HepG2 (cell line): Measurements from ENCODE around the gene SRPRB. TPM values are rescaled to one million over a fixed set of nuclear protein-coding genes. Genes with fewer than 3 reads are reported as not detected.

Source experiments
- GATAD1 ChIP-seq: IDR thresholded peaks from 2 replicates; pipeline ENCODE4 v1.6.1; 2016; ENCODE audit warnings: missing genetic modification reagents, missing compliant biosample characterization
- IRF1 ChIP-seq: sonication (generic); formaldehyde crosslinking; IDR thresholded peaks from 2 replicates; pipeline ENCODE4 v1.4.0; 2020; ENCODE audit warnings: low read depth, mild to moderate bottlenecking, missing genetic modification reagents
- MLXIP ChIP-seq: sonication (generic); formaldehyde crosslinking; IDR thresholded peaks from 2 replicates; pipeline ENCODE4 v1.9.0; 2021; ENCODE audit warnings: missing genetic modification reagents, borderline replicate concordance
- NAIF1 ChIP-seq: sonication (generic); formaldehyde crosslinking; IDR thresholded peaks from 2 replicates; pipeline ENCODE4 v1.5.0; 2020; ENCODE audit warnings: mild to moderate bottlenecking, missing genetic modification reagents, borderline replicate concordance
- SP140L ChIP-seq: sonication (generic); formaldehyde crosslinking; IDR thresholded peaks from 2 replicates; pipeline ENCODE4 v1.4.0; 2020; ENCODE audit warnings: missing genetic modification reagents, borderline replicate concordance
- THAP9 ChIP-seq: sonication (generic); formaldehyde crosslinking; IDR thresholded peaks from 2 replicates; pipeline ENCODE4; 2020; ENCODE audit warnings: missing genetic modification reagents, mild to moderate bottlenecking, borderline replicate concordance
- ZNF225 ChIP-seq: sonication (generic); formaldehyde crosslinking; IDR thresholded peaks from 2 replicates; pipeline ENCODE4 v1.4.0; 2020; ENCODE audit warnings: mild to moderate bottlenecking, missing genetic modification reagents
- polyA plus RNA-seq, 8 experiments: library from polyadenylated mRNA; depleted of rRNA in 3 of 8; stranded (reverse) in 7 of 8; unstranded in 1 of 8; fragments of >200 nt; fragmentation: Illumina TruSeq in 4 of 8; extraction: Trizol in 4 of 8; gene quantifications; 2 replicates each; pipeline versions ENCODE4 v1.2.1 to v1.2.3, GENCODE V29; 2011 to 2016; ENCODE audit warnings: low read depth in 4 of 8, missing spikeins in 1 of 8, mixed read lengths in 1 of 8; ENCODE audit not compliant: insufficient read depth in 1 of 8
- total RNA-seq, 5 experiments: library from RNA; depleted of rRNA; stranded (reverse); fragments of >200 nt; fragmentation: Illumina TruSeq; extraction: Trizol; gene quantifications; 2 replicates each; pipeline ENCODE4 v1.2.3, GENCODE V29; 2016; ENCODE audit warnings: low read depth in 1 of 5

Gene SRPRB
- total and polyA plus RNA-seq, 2 of the 13 experiments (the other 11 are each of a cell fraction or from before 2014, with no cell fraction given) = 41.0 to 111 TPM

DNA sequence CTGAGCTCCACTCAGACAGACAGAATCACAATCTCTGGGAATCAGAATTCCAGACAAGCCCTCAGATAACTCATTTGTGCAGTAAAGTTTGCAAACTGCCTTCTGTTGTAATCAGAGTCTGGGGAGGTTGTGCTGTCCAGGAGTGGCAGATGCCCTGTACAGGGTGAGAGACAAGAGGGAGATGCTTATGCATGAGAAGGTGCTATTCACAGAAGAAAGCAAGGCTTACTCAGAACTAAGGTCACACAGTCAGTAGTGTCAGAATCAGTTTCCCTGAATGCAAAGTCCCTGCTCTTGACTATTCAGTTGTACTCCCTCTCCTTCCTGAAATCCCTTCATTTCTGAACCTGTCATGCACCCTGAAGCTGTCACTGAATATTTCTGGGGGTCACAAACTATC lies 43.7 kb downstream of the SRPRB start (continued):
- TF ChIP-seq NAIF1 = no peak
- no peak for TF ChIP-seq IRF1 (CRISPR knock-in tag)
- TF ChIP-seq ZNF225 (CRISPR knock-in tag) = no peak
- no peak for TF ChIP-seq SP140L
- no peak for TF ChIP-seq MLXIP (CRISPR knock-in tag)
- TF ChIP-seq THAP9 (CRISPR knock-in tag) = no peak
- TF ChIP-seq GATAD1 (CRISPR knock-in tag) = no peak
